GM18858 (cell line): ENCODE data around the gene WDFY3.

Experiments used
- ATAC-seq: cut with Tn5 transposase; IDR thresholded peaks from one replicate; pipeline ENCODE4 v1.9.1; 2021; ENCODE audit not compliant: unreplicated experiment

The WDFY3 gene

DNA sequence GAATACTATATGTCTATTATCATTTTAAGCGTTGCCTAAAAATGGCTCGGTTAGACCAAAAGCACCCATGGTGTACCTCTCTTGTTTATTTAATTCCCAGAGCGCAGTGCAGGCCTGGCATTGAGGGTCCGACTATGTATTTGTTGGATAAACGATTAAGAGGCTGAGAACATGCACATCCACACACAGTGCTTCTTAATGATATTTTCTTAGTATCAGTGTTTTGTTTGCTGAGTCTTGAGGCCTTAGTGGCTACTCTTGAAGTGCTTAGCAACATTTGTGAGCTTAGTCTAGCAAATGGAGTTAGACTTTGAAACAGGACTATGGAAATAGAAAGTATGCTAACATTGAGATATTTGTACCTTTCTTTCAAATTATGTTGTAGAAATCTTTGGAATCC lies 339.8 kb downstream of the WDFY3 start:
- no peak for ATAC-seq

DNA sequence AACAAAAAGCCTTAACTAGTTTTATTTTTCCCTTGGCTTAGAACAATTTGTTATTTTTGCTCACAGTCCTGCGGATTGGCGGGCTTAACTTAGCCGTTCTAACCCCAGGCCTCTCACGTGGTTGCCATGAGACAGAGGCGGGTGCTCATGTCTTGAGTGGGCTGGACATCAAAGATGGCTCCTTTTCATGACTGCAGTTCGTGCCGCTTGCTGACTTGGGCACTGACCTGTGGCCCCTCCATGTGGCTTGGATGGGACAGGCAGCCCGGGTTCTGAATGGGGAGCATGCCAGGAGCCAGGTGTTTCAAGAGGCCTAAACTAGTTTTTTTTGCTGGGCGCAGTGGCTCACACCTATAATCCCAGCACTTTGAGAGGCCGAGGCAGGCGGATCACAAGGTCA lies 342.8 kb downstream of the WDFY3 start:
- no peak for ATAC-seq

GRCh38 chr4:84622959-84623358 lies 343.5 kb downstream of the WDFY3 start:
- ATAC-seq: no peak
